HCT116 (cell line): ENCODE results near the gene BHLHE41. TPM values are rescaled to one million over a fixed set of nuclear protein-coding genes. Genes with fewer than 3 reads are reported as not detected.

Source experiments
- ATAC-seq: fragments of 200-7000 bp; cut with Tn5 transposase; 2 replicates; pipeline ENCODE4 v1.9.1; 2020; ENCODE audit warnings: mild to moderate bottlenecking, moderate library complexity
- BruUV-seq: library from RNA; stranded (reverse); fragments of 400-500 nt; replicated peaks from 2 replicates; lab custom pipeline; 2021; lab: Mats Ljungman, UMichigan
- CTCF ChIA-PET: fragments of 300-600 bp; sonication (Branson Sonifier 250); formaldehyde crosslinking; loops from one replicate; lab custom pipeline; 2021; ENCODE audit warnings: antibody characterized with exemption; lab: Charles Lee
- POLR2A ChIA-PET: fragments of 300-600, 350-600 bp; sonication (Branson Sonifier 250); formaldehyde crosslinking; loops from one replicate; lab custom pipeline; 2021; ENCODE audit warnings: antibody characterized with exemption; lab: Charles Lee
- RAD21 ChIA-PET, 2 experiments: fragments of 300-600 bp; sonication (Branson Sonifier 250); formaldehyde crosslinking; loops; one replicate each; lab custom pipeline; 2023; ENCODE audit warnings: low total read pairs in 2 of 2; ENCODE audit not compliant: uncharacterized antibody in 2 of 2, unreplicated experiment in 2 of 2, low non-redundant PET in 1 of 2; lab: Charles Lee
- DNase-seq: peaks from one replicate; pipeline ENCODE4 v3.0.0-alpha.2; 2010; ENCODE audit warnings: low read depth, low spot score
- H2AFZ ChIP-seq: fragments of 200-600 bp; shearing (Covaris generic), sonication (generic); 2 replicates; pipeline ENCODE4 v1.6.1; 2017; ENCODE audit warnings: low read depth, mixed run types, mixed read lengths, antibody characterized with exemption, low read length; ENCODE audit not compliant: poor library complexity, severe bottlenecking
- H3K27ac ChIP-seq: 2 replicates; pipeline ENCODE4 v1.5.1; 2012; ENCODE audit warnings: low read depth, low read length
- H3K27me3 ChIP-seq: fragments of 200-600 bp; sonication (generic); 2 replicates; pipeline ENCODE4 v1.6.1; 2016; ENCODE audit warnings: mixed run types, low read length, mixed read lengths; ENCODE audit not compliant: insufficient read depth
- H3K36me3 ChIP-seq, 2 experiments: fragments of 200-500 bp in 1 of 2; fragments of 200-600 bp in 1 of 2; sonication (Bioruptor generic) in 1 of 2; sonication (generic) in 1 of 2; 2 replicates each; pipeline versions ENCODE4 v1.5.1 to v1.6.1; 2014 to 2016; ENCODE audit warnings: low read length in 2 of 2, inconsistent platforms in 1 of 2, mixed read lengths in 1 of 2, mixed run types in 1 of 2; ENCODE audit not compliant: insufficient read depth in 2 of 2, control insufficient read depth in 1 of 2
- H3K4me1 ChIP-seq, 2 experiments: fragments of 200-600 bp in 1 of 2; sonication (generic) in 1 of 2; 2 replicates each; pipeline versions ENCODE4 v1.5.1 to v1.6.1; 2012 to 2017; ENCODE audit warnings: low read length in 2 of 2, inconsistent platforms in 1 of 2, mild to moderate bottlenecking in 1 of 2, mixed read lengths in 1 of 2, mixed run types in 1 of 2, moderate library complexity in 1 of 2; ENCODE audit not compliant: insufficient read depth in 2 of 2, control insufficient read depth in 1 of 2
- H3K4me2 ChIP-seq: fragments of 200-600 bp; sonication (generic); 2 replicates; pipeline ENCODE4 v1.6.1; 2017; ENCODE audit warnings: mixed run types, low read length, mixed read lengths
- H3K4me3 ChIP-seq, 2 experiments: fragments of 200-600 bp in 1 of 2; sonication (generic) in 1 of 2; replicated peaks in 1 of 2; 2 replicates each; pipeline ENCODE4 v1.5.1; 2011 to 2016; ENCODE audit warnings: low read length in 2 of 2, control low read depth in 1 of 2, low read depth in 1 of 2, mild to moderate bottlenecking in 1 of 2, mixed read lengths in 1 of 2, mixed run types in 1 of 2
- H3K79me2 ChIP-seq: fragments of 200-600 bp; sonication (generic); 2 replicates; pipeline ENCODE4 v1.6.1; 2017; ENCODE audit warnings: mild to moderate bottlenecking, mixed run types, low read length, moderate library complexity, mixed read lengths; ENCODE audit not compliant: insufficient read depth
- H3K9ac ChIP-seq: fragments of 200-600 bp; sonication (generic); 2 replicates; pipeline ENCODE4 v1.6.1; 2016; ENCODE audit warnings: low read length, mixed read lengths
- H3K9me2 ChIP-seq: fragments of 200-600 bp; sonication (generic), shearing (Covaris generic); 2 replicates; pipeline ENCODE4 v1.6.1; 2017; ENCODE audit warnings: mixed run types, mild to moderate bottlenecking, moderate library complexity; ENCODE audit not compliant: insufficient read depth
- H3K9me3 ChIP-seq, 2 experiments: fragments of 200-500 bp in 1 of 2; fragments of 200-600 bp in 1 of 2; sonication (Bioruptor generic) in 1 of 2; sonication (generic) in 1 of 2; 2 replicates each; pipeline ENCODE4 v1.6.1; 2014 to 2017; ENCODE audit warnings: low read length in 2 of 2, mixed read lengths in 2 of 2, inconsistent platforms in 1 of 2, low read depth in 1 of 2, mild to moderate bottlenecking in 1 of 2, mixed run types in 1 of 2, moderate library complexity in 1 of 2; ENCODE audit not compliant: control insufficient read depth in 1 of 2, insufficient read depth in 1 of 2
- H4K20me1 ChIP-seq: fragments of 200-600 bp; sonication (generic), shearing (Covaris generic); 2 replicates; pipeline ENCODE4 v1.6.1; 2017; ENCODE audit warnings: mixed run types, mild to moderate bottlenecking, moderate library complexity; ENCODE audit not compliant: insufficient read depth
- ATF3 ChIP-seq: IDR thresholded peaks from 2 replicates; pipeline ENCODE4 v1.6.1; 2012
- CTCF ChIP-seq, 3 experiments: fragments of 200-600 bp in 1 of 3; sonication (generic) in 1 of 3; IDR thresholded peaks in 2 of 3; conservative IDR thresholded peaks in 1 of 3; 2 replicates each; pipeline ENCODE4 v1.5.1; 2012 to 2017; ENCODE audit warnings: low read depth in 2 of 3, low read length in 2 of 3, antibody characterized with exemption in 1 of 3, borderline replicate concordance in 1 of 3, control low read depth in 1 of 3, mild to moderate bottlenecking in 1 of 3, mixed read lengths in 1 of 3, mixed run types in 1 of 3, moderate library complexity in 1 of 3; ENCODE audit not compliant: insufficient read depth in 1 of 3
- ELF1 ChIP-seq: IDR thresholded peaks from 2 replicates; pipeline ENCODE4 v1.6.1; 2012; ENCODE audit warnings: low read depth, borderline replicate concordance
- EZH2 ChIP-seq: fragments of 200-600 bp; sonication (generic); IDR thresholded peaks from 2 replicates; pipeline ENCODE4 v1.6.1; 2017; ENCODE audit warnings: antibody characterized with exemption, mixed run types
- EZH2phosphoT487 ChIP-seq: fragments of 200-600 bp; IDR thresholded peaks from 2 replicates; pipeline ENCODE4 v1.6.1; 2018; ENCODE audit warnings: antibody characterized with exemption, borderline replicate concordance
- FOSL1 ChIP-seq: IDR thresholded peaks from 2 replicates; pipeline ENCODE4 v1.6.1; 2012; ENCODE audit warnings: low read depth
- MAX ChIP-seq: IDR thresholded peaks from 2 replicates; pipeline ENCODE4 v1.6.1; 2012
- POLR2A ChIP-seq: IDR thresholded peaks from 2 replicates; pipeline ENCODE4 v1.7.0; 2011; ENCODE audit warnings: borderline replicate concordance; ENCODE audit not compliant: insufficient read depth, insufficient read length; ENCODE audit errors: extremely low read depth
- POLR2AphosphoS5 ChIP-seq: IDR thresholded peaks from 2 replicates; pipeline ENCODE4 v1.6.1; 2011; ENCODE audit warnings: mild to moderate bottlenecking, low read depth, low read length, moderate library complexity
- RAD21 ChIP-seq: IDR thresholded peaks from 2 replicates; pipeline ENCODE4 v1.6.1; 2012; ENCODE audit warnings: low read depth, mild to moderate bottlenecking
- REST ChIP-seq: IDR thresholded peaks from 2 replicates; pipeline ENCODE4 v1.6.1; 2012; ENCODE audit warnings: low read depth
- SIN3A ChIP-seq: IDR thresholded peaks from 2 replicates; pipeline ENCODE4 v1.6.1; 2012; ENCODE audit warnings: low read depth
- SP1 ChIP-seq: IDR thresholded peaks from 2 replicates; pipeline ENCODE4 v1.6.1; 2012; ENCODE audit warnings: low read depth
- TCF7L2 ChIP-seq: IDR thresholded peaks from 2 replicates; pipeline ENCODE4 v1.7.0; 2011; ENCODE audit warnings: borderline replicate concordance, inconsistent platforms; ENCODE audit not compliant: insufficient read depth, insufficient read length; ENCODE audit errors: extremely low read depth
- YY1 ChIP-seq: IDR thresholded peaks from 2 replicates; pipeline ENCODE4 v1.6.1; 2011; ENCODE audit warnings: low read length, low read depth, moderate library complexity, mild to moderate bottlenecking; ENCODE audit not compliant: insufficient replicate concordance; ENCODE audit errors: extremely low read depth
- ZBTB33 ChIP-seq: IDR thresholded peaks from 2 replicates; pipeline ENCODE4 v1.6.1; 2011; ENCODE audit warnings: mild to moderate bottlenecking, low read length, moderate library complexity; ENCODE audit not compliant: insufficient replicate concordance; ENCODE audit errors: extremely low read depth
- ZFX ChIP-seq: fragments of 450-650 bp; IDR thresholded peaks from 2 replicates; pipeline ENCODE4 v1.6.1; 2017
- ZNF274 ChIP-seq: fragments of 200-500 bp; sonication (Bioruptor generic); IDR thresholded peaks from 2 replicates; pipeline ENCODE4 v1.6.1; 2014; ENCODE audit warnings: mild to moderate bottlenecking, low read depth, low read length, inconsistent platforms
- intact Hi-C: fragments of 100-400 bp; cut with micrococcal nuclease; formaldehyde crosslinking; loops from 2 replicates; pipeline ENCODE4 v1.10.0; 2022
- total RNA-seq: library from RNA; stranded (reverse); gene quantifications from one replicate; pipeline ENCODE4 v1.2.1, GENCODE V29; 2021; ENCODE audit not compliant: unreplicated experiment

BHLHE41 gene
- total RNA-seq, 1 experiment from 2014 or later, result 4.7 TPM

- H3K4me1 ChIP-seq, result peaks cover 20 to 49% of the 10 kb centered on the region in 2 experiments
- POLR2A ChIA-PET, result no interaction called here
Observed at GRCh38 chr12:26116829-26117715, 7.8 kb downstream of the BHLHE41 start.

More at GRCh38 chr12:26116829-26117715, 7.8 kb downstream of the BHLHE41 start:
- Histone ChIP-seq H3K27me3 (no peaks in the 10 kb centered on the region), H3K4me2 (no peak overlapping the region), H3K79me2 (no peaks in the 10 kb centered on the region), H3K9me2 (no peaks in the 10 kb centered on the region), H3K9me3 (no peaks in the 10 kb centered on the region), H3K27ac (no peak overlapping the region), H2AFZ (no peak overlapping the region), H3K9ac (no peak overlapping the region), H3K4me3 (no peak overlapping the region), H3K36me3 (no peaks in the 10 kb centered on the region), H4K20me1 (no peaks in the 10 kb centered on the region)
- ChIA-PET CTCF (no interaction called here), RAD21 (no interaction called here)
- DNase-seq (no peak), ATAC-seq (no peak)
- TF ChIP-seq CTCF (IDR thresholded peaks at IDR 0.05 in 2 of 3, conservative IDR thresholded peaks at IDR 0.05 in 1 of 3; ENCODE audit: borderline replicate concordance in 1 of 3, insufficient read depth in 1 of 3, low read depth in 2 of 3, low read length in 2 of 3), result no peak
- TF ChIP-seq ZBTB33, result no peak
- TF ChIP-seq TCF7L2, result no peak
- TF ChIP-seq ATF3, result no peak
- no peak for TF ChIP-seq SIN3A
- no peak for TF ChIP-seq EZH2
- TF ChIP-seq EZH2phosphoT487, result no peak
- no peak for TF ChIP-seq YY1
- TF ChIP-seq POLR2A, result no peak
- no peak for TF ChIP-seq MAX
- no peak for TF ChIP-seq ZNF274
- no peak for TF ChIP-seq ZFX
- no peak for TF ChIP-seq ELF1
- TF ChIP-seq POLR2AphosphoS5, result no peak
- TF ChIP-seq RAD21, result no peak
- no peak for TF ChIP-seq FOSL1
- no peak for TF ChIP-seq REST
- no peak for TF ChIP-seq SP1
- intact Hi-C loops, result loop anchor here (5.0 kb wide), 2 partner anchors 285 to 535 kb away; no protein-coding TSS in a partner anchor
- BruUV-seq, result no TSS peak
